Epidermal melanocyte (primary cell): ENCODE results near the gene FAM83E.

Experiments used
- DNase-seq: peaks from one replicate; pipeline ENCODE4 v3.0.0; 2011; ENCODE audit warnings: low spot score; ENCODE audit not compliant: insufficient read length

FAM83E gene

DNA sequence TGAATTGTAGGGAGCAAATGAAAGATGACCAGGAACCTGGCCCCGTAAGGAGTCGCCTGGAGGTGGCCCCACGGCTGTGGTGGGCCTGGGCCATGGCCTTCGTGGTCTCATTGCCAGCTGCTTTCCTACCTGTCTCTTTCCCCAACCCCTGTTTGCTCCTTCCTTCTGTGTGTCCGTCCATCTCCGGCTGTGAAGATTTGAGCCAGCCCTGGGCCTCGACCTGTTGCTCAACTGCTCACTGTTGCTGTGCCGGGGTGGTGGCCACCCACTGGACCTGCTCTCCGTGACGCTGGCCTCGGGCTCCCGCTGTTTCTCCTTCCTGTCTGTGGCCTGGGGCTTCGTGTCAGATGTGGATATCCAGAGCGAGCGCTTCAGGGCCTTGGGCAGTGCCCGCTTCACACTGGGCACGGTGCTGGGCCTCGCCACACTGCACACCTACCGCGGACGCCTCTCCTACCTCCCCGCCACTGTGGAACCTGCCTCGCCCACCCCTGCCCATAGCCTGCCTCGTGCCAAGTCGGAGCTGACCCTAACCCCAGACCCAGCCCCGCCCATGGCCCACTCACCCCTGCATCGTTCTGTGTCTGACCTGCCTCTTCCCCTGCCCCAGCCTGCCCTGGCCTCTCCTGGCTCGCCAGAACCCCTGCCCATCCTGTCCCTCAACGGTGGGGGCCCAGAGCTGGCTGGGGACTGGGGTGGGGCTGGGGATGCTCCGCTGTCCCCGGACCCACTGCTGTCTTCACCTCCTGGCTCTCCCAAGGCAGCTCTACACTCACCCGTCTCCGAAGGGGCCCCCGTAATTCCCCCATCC, 13.8 kb upstream of the FAM83E start:
- no peak for DNase-seq

DNA sequence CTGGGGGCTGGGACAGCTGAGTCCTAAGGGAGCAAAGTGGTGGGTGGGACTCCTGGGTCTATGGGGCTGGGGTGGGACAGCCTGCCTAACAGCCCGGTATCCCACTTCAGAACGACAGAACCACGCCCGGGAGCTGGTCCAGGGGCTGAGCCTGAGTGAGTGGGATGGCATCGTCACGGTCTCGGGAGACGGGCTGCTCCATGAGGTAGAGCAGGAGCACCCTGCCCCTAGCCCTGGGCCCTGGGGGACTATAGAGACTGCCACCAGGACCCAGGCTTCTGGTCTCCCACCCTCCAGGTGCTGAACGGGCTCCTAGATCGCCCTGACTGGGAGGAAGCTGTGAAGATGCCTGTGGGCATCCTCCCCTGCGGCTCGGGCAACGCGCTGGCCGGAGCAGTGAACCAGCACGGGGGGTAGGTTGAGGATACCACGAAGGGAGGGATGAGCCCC, 13.0 kb upstream of the FAM83E start:
- no peak for DNase-seq

DNA sequence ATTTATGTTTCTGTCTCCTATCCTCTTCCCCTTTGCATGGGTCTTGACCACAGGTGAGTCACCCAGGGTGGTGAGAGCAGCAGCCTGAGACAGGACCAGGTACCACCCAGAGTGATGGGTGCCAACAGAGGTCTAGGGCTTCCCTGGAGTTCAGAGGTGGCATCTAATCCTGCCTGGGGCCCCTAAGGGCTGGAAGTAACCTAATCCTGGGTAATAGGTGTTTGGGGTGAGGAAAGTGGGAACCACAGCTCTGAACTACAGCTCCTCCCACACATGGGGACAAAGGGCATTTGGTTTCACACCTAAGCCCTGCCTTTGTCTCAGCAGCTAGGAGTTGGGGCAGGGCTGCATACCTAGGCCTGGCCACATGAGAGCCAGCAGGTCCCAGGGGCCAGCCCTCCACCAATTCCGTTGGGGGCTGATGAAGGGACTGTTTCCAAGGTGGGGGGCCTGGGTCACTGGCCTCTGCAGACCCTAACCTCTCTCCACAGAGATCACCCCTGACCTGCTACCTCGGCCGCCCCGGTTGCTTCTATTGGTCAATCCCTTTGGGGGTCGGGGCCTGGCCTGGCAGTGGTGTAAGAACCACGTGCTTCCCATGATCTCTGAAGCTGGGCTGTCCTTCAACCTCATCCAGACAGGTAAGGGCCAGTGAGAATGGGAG, 12.5 kb upstream of the FAM83E start:
- DNase-seq, result no peak

DNA sequence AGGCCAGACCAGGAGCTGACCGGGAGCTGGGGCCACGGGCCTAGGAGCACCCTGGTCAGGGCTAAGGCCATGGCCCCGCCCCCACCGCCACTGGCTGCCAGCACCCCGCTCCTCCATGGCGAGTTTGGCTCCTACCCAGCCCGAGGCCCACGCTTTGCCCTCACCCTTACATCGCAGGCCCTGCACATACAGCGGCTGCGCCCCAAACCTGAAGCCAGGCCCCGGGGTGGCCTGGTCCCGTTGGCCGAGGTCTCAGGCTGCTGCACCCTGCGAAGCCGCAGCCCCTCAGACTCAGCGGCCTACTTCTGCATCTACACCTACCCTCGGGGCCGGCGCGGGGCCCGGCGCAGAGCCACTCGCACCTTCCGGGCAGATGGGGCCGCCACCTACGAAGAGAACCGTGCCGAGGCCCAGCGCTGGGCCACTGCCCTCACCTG, 11.0 kb upstream of the FAM83E start:
- no peak for DNase-seq

DNA sequence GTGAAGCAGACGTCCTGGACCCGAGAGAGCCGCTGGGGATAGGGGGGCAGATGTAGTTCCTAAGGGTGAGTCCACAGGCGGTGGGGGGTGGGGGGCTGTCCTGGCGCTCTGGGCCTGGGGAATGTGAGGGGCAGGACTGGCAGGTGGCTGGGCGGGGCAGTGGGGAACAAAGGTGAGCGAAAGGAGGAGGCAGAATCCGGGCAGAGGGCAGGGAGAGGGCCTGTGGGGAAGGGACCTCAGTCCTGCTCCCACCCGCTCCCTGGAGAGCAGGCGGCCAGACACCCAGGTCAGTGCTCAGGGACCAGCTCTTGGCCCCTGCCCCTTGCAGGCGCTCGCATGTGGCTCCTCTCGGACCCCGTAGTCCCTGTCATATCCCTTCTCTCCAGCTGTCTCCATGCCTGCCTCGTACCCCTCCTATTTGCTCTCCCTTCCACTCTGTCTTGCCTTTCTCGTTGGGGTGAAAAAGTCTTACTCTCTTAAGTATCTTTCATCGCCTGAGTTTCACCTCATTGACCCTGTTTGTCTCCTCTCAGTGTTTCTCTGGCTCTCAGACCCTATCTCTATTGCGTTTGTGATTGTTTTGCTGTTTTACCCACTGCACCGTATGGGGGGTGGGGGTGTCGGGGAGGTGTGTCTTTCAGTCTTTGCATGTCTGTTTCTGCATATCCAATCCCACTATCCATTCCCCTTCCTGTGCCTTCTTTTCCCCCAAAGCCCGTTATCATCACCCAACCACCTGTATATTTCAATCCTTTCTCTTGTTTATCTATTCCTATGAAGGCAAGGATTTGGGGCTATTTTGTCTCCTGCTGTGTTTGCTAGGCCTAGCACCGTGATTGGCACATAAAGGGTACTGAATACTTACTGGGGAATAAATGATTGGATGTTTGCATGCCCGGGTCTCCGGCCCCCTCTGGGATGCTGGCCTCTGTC, 10.2 kb upstream of the FAM83E start:
- DNase-seq, result no peak

DNA sequence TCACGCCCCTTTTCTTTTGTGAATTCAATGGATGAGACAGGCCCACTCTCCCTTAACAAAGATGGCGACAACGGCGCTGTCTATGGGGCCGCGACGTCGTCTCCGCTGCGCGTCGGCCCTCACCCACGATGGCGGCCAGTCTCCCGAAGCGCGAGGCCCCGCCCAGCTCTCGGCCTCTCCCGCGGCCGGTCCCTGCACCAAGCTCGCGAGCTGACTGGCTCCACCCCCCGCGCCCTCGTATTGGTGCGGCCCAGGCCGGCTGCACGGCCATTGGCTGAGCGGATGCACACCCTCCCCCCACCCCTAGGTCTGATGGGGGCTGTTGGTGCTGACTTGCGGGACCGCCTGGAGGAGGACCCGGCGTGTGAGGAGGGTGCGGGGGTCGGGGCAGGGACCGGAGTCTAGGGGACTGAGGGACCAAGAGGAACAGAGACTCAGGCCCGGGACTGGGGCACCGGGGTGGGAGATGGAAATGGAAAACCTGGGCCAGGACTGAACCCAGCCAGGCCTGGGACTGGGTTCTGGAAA, 9.3 kb upstream of the FAM83E start:
- peak; percentile 97 for DNase-seq

DNA sequence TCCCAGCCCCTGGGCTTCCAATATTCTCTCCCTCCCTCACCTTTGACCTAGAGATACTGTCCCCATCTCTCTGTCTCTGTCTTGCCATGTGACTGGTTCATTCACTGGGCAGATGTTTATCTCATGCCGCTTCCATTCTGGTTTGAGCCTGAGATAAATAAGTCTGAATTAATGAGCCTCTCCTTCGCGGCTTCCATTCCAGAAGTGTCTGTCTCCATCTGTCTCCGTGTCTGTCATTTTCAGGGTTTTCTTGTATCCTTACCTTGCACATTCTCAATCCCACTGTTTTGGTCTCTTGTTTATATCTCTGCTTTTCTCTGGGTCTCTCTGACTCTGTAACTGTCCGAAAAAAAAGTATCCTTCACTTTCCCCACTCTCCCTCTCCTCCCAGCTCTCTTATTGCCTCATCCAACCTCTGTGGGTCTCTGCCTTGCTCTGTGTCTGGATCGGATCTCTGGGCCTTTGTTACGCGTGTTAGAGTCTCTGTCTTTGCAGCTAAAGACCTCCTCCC, 8.7 kb upstream of the FAM83E start:
- DNase-seq, result no peak

DNA sequence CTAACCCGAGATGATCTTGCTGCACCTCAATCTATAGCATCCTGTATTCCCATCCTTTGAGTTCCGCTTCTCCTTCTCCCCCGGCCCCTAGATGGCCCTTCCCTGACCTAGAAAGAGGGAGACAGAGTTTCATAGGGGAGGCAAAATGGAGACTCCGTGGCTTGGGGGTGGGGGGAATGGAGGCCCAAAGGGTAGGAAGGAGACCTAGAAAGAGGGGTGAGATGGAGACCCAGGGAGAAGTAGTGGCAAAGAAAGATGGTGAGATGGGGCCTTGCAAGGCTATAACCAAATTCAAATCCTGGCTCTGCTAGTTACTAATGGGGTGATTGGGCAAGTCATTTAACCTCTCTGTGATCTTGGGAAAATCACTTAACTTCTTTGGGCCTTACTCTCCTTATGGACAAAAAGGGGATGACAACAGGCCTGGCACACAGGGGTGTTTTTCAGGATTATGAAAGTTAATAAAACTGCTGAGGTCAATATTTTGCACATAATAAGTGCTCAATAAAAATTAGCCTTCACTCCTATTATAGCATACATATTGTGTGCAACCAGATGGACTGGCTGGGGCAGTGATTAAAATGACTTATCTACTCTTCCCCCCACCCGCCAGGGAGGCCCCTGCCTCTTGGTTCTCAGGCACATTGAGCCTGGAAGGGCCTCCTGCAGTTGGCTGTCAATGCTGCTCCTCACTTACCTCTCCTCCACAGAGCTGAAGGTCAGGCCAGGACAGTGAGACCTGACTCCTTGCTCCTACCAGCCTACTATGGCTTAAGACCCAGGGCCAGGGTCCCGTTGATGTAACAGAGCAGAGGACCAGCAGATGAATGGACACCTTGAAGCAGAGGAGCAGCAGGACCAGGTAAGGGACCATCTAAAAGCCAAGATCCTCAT, 5.1 kb upstream of the FAM83E start:
- DNase-seq, result no peak

DNA sequence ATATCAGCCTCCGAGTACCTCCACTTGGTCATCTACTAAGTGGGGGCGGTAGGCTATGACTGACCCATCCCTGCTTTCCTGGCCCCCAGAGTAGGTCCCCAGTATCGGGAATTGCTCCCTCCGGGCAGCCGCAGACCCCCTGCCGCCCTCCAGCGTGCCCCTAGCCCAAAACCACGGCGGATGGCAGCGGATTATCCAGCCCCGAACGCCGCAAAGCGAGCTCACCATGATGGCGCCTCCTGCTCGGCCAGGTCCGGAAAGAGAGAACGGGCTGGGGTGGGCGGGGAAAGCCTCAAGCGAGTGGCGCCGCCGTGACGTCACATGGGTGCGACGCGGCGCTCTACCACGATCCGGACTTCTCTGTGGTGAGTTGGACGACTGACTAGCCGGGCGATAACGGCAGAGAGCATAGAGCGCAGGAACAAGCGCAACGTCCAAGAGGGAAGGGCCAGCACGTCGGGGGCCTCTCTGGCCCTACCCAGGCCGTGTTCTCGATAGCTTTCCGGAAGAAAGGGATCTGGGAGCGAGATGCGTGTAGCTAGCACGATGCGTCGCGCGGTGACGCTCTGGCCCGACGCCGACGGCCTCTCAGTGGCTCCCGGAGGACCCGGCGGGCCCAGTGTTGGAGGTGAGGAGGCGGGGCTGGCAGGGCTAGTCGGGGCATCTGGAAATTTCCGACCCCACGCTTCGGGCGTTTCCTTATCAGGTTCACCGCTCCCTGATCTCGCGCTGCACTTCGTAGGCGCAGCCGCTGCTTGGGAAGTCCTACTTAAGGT, 4.2 kb upstream of the FAM83E start, which contains the start of the genes RPL18 and SPHK2:
Gene RPL18 (minus strand): TSS at position 263 of the 776 bp plus-strand sequence. CDS start 35 bp downstream, at position 228.
Gene SPHK2 (plus strand): TSS at position 591 of the 776 bp plus-strand sequence. CDS start 1,009 bp downstream, outside the sequence.
- peak; percentile 99 for DNase-seq

DNA sequence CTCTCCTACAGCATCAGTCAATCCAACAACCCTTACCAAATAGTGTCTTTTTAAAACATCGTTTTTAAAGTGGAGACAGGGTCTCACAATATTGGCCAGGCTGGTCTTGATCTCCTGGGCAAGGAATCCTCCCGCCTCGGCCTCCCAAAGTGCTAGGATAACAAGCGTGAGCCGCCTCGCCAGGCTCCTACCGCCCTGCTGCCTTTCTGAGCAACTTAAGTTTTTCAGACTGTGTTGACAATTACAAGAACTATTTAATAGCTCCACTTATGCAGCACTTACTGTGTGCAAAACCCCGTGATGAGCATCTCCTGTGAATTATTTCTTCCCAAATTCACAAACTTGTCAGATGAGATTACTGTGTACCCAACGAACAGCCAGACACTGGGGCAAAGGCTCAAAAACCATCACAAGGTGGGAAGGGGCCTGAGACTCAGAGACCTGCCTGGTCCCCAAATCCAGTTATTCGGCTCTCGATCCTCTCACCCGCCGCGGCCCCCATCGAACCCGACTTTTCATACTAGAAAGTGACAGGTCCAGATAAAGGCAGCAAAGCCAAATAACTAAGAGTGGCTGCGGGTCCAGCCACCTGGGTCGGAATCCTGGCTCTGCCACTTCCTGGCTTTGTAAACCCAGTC, 3.5 kb upstream of the FAM83E start:
- DNase-seq, result no peak

DNA sequence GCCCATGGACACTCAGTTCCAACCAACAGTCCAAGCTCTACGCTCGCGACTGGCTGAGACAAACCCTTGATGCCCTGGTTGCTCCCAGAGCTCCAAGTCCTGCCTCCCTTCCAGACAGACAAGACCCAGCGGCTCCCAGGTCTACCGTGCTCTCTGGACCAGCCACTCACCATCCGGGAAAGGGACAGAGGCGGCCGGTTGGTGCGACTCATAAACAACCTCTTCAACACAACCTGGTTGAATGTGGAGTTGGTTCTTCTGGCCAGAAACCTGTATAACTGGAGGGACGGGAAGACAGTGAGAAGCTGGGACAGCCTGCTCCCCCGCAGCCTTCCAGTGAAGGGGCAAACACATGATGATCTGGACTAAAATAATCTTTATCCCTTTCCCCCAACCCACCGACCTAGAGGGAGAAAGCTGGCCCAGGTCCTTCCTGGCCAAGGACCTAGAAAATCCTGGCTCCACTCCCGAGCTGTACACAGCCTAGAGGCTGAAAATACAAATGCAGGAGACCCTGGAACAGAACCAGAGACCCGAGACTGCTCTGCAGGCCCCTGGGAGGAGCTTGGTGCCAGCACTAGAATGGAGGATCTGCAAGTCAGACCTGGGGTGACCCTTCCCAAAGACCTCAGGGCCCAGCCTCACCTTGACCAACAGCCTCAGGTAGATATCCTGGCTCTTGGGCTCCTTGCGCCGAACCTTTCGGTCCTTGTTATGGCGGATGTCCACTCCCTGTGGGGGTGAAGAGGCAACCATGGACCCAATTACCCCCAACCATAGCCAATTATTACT, 2.5 kb upstream of the FAM83E start:
- no peak for DNase-seq

DNA sequence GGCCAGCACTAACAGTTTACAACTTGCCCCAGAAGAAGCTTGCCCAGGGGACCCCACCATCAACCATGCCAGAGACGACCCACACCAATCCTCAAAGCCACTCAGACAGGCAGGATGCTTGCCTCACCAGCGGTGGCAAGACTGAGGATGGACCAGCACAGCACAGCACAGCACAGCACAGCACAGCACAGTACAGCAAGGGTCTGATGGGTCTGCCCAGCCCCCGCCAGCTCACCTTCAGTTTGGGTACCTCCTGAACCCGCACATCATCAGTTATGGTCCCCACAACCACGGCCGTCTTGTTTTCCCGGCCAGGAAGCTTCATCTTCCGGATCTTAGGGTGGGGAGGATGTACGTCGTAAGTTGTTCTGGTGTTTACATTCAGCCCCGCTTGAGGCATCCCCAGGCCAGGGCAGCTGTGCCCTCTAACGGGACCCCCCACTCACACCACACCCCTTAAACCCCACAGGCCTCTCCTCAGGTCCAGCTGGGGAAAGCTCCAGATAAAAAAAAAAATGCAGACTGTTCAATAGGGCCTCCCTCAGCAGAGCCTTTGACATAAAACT, 1.7 kb upstream of the FAM83E start:
- DNase-seq, result no peak

DNA sequence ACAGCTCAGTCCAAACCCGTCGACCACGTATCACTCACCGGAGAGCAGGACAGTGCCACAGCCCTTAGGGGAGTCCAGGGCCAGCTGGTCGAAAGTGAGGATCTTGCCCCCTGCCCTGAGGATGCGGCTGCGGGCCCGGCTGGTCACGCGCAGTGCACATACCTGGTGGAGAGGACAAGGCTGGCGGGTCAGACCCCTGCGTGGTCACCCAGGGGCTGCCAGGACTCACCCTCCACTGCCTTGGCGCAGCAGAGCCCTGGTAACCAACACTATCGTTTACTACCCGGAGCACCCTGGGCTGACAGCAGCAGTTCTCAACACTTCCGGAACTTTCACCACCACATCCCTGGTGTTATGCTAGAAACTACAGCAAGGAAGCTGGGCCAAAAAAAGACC, 1.2 kb upstream of the FAM83E start:
- DNase-seq, result no peak

DNA sequence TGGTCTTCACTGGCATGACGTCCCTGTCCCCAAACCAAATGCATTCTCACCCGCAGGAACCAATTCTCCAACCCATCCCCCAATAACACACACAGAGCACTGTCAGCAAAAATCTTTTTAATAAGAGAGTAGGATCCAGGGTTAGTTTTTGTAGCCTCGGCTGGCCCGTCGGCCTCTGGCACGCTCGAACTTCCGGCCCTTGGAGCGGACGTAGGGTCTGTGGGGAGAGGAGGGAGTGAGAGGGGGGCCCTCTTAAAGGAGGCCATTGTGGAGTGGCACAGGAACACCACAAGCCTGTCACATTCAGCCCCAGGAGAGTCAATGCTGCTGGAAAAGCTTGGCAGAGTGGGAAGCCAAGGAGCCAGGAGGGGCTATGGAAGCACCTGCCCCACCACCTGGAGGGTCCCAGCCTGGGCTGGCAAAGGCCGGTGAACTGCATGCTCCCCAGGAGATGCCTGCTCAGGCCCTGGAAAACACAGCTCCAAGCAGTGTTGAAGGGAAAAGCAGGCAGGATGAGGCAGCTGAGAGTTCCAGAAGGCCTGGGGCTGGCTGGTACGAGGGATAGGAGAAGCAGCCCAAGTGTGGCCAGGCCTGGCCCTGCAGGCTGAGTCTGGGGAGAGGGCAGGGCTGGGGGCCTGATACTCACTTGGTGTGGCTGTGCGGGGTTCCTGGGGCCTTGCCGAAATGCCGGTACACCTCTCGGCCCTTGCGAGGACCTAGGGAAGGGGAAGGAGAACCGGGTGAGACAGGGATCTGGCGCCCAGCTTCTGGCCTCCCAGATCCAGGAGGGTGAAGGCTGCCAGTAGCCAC, 560 bp upstream of the FAM83E start:
- DNase-seq, result no peak

DNA sequence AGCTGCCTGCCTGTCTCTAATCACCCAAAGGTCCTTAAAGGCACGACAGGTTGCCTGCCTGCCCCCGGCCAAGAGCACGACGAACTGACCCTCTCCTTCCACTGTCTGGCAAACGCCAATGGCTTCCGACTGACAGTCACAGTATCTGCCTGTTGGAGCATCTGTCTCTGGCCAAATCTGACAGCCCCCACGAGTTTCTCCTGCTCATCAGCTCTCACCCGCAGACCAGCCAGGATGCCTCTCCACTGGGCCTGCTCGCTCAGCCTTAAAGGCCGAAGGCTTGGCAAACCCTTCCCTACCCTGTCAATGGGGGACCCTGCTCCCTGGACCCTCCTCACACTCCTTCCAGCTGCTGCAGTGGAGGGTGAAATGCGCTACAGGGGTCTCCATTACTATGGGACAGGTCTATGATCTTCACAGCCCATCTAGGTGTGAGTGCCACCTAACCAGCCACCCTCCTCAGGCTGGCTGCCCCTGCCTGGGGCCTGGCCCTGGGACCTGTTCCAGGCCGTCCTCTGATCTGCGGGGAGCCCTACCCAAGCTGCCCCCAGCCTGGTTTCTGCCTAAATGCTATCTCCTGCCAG, 932 bp downstream of the FAM83E start:
- DNase-seq, result no peak
